ENCODE results near the gene B4GALT1.

DNA sequence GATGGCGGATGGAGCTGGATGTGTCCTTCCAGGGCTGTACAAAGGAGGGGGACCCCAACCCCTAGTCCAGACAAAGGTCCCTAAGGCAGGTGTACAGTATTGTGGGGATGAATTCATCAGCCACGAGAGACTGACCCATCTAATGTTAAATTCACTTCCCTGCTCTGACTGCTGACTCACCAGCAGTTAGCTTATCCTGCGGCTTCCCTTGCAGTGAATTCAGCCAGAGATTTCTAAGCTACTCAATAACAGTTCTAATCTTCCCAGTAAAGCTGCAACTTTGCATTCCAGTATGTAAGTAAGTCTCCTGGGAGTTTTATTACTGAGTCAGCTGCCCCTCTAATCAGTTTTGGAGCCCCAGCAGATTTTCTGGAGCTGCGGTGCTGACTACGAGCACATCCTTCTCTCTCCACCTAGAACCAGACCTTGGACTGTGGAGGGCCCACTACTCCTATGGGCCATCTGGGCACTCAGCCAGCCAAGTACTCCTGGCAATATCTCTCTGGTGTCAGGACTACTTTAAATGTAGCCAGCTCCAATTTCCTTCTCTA lies 16.1 kb downstream of the B4GALT1 start:
- TF ChIP-seq POLR2AphosphoS5 (IDR thresholded peaks at IDR 0.05) (peak in 2 of 3 donors; percentile 21 to 70), EP300 (IDR thresholded peaks at IDR 0.05) (no peak), POLR2A (IDR thresholded peaks at IDR 0.05) (no peak)
- TF ChIP-seq, protein P1, sequence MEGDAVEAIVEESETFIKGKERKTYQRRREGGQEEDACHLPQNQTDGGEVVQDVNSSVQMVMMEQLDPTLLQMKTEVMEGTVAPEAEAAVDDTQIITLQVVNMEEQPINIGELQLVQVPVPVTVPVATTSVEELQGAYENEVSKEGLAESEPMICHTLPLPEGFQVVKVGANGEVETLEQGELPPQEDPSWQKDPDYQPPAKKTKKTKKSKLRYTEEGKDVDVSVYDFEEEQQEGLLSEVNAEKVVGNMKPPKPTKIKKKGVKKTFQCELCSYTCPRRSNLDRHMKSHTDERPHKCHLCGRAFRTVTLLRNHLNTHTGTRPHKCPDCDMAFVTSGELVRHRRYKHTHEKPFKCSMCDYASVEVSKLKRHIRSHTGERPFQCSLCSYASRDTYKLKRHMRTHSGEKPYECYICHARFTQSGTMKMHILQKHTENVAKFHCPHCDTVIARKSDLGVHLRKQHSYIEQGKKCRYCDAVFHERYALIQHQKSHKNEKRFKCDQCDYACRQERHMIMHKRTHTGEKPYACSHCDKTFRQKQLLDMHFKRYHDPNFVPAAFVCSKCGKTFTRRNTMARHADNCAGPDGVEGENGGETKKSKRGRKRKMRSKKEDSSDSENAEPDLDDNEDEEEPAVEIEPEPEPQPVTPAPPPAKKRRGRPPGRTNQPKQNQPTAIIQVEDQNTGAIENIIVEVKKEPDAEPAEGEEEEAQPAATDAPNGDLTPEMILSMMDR (IDR thresholded peaks at IDR 0.05), result no peak
